ENCODE data around the gene IRF8.
"Not testable (repeated sequence)": the region's sequence is repeated elsewhere in the genome, so short reads cannot be mapped to it uniquely, and the experiment has no call there.

IRF8 gene

DNA sequence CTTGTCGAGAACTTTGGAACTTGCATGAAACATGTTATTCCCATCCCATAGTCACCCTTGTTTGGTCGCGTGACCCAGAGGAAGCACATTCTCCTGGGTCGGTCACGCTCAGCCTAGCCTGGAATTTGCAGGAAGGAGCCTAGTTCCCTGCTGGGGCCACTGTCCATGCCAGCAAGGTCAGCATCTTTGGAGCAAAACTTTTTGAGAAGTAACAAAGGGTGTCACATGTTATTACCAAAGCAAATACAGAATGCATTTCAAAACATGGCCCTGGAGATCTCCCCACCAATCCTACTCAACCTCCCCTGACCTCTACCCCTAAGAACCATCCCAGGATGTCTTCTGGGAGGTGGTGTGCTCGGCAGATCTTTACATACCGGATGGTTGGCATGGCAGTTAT, 26.2 kb upstream of the IRF8 start:
- TF ChIP-seq, protein P1, sequence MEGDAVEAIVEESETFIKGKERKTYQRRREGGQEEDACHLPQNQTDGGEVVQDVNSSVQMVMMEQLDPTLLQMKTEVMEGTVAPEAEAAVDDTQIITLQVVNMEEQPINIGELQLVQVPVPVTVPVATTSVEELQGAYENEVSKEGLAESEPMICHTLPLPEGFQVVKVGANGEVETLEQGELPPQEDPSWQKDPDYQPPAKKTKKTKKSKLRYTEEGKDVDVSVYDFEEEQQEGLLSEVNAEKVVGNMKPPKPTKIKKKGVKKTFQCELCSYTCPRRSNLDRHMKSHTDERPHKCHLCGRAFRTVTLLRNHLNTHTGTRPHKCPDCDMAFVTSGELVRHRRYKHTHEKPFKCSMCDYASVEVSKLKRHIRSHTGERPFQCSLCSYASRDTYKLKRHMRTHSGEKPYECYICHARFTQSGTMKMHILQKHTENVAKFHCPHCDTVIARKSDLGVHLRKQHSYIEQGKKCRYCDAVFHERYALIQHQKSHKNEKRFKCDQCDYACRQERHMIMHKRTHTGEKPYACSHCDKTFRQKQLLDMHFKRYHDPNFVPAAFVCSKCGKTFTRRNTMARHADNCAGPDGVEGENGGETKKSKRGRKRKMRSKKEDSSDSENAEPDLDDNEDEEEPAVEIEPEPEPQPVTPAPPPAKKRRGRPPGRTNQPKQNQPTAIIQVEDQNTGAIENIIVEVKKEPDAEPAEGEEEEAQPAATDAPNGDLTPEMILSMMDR (IDR thresholded peaks at IDR 0.05; ENCODE audit: borderline replicate concordance, extremely low read depth, low read length, poor library complexity, severe bottlenecking) = no peak
- TF ChIP-seq EZH2 (IDR thresholded peaks at IDR 0.05; ENCODE audit: borderline replicate concordance, low read depth, low read length, severe bottlenecking) = no peak
- Histone ChIP-seq H3K4me2 (ENCODE audit: insufficient read depth, low read length) (no peak overlapping the region), H3K79me2 (ENCODE audit: insufficient read depth, low read length) (no peaks in the 10 kb centered on the region), H4K20me1 (ENCODE audit: insufficient read depth, low read length) (no peaks in the 10 kb centered on the region), H3K9ac (ENCODE audit: low read depth, low read length) (no peak overlapping the region), H3K27me3 (ENCODE audit: insufficient read depth, low read length, poor library complexity) (peaks cover 10% of the 10 kb centered on the region), H3K9me3 (ENCODE audit: insufficient read depth, low read length, severe bottlenecking) (no peaks in the 10 kb centered on the region), H2AFZ (ENCODE audit: low read depth, low read length) (no peak overlapping the region), H3K4me1 (ENCODE audit: insufficient read depth, low read length) (no peaks in the 10 kb centered on the region), H3K27ac (ENCODE audit: low read length) (no peak overlapping the region), H3K4me3 (ENCODE audit: low read depth in 1 of 2, low read length in 2 of 2) (no peak overlapping the region), H3K36me3 (ENCODE audit: insufficient read depth, low read length) (no peaks in the 10 kb centered on the region)
- no peak for DNase-seq
- no peak for ATAC-seq (ENCODE audit: insufficient read depth, low read depth)

DNA sequence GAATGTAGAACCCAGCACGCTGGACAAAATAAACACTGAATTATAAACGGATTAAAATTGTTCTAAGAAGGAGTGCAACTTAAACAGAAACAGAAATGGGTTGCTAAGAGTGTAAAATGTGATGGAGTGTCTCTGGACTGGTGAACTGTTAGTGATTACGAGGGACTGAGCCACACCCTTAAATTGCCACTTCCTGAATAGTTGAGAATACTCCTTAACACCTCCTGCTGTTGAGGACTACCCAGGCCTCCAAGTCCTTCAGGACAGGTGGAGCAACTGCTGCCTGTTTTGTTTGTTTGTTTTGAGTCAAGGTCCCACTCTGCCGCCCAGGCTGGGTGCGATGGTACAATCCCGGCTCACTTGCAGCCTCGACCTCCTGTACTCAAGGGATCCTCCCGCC, 25.8 kb upstream of the IRF8 start:
- Histone ChIP-seq H3K79me2 (ENCODE audit: insufficient read depth, low read length) (no peaks in the 10 kb centered on the region), H3K9me3 (ENCODE audit: insufficient read depth, low read length, severe bottlenecking) (no peaks in the 10 kb centered on the region), H3K36me3 (ENCODE audit: insufficient read depth, low read length) (no peaks in the 10 kb centered on the region), H3K9ac (ENCODE audit: low read depth, low read length) (no peak overlapping the region), H3K27me3 (ENCODE audit: insufficient read depth, low read length, poor library complexity) (peaks cover 10% of the 10 kb centered on the region), H3K4me2 (ENCODE audit: insufficient read depth, low read length) (no peak overlapping the region), H3K27ac (ENCODE audit: low read length) (no peak overlapping the region), H3K4me1 (ENCODE audit: insufficient read depth, low read length) (no peaks in the 10 kb centered on the region), H4K20me1 (ENCODE audit: insufficient read depth, low read length) (no peaks in the 10 kb centered on the region), H2AFZ (ENCODE audit: low read depth, low read length) (no peak overlapping the region), H3K4me3 (ENCODE audit: low read depth in 1 of 2, low read length in 2 of 2) (no peak overlapping the region)
- no peak for TF ChIP-seq EZH2 (IDR thresholded peaks at IDR 0.05; ENCODE audit: borderline replicate concordance, low read depth, low read length, severe bottlenecking)
- TF ChIP-seq, protein P1 (IDR thresholded peaks at IDR 0.05; ENCODE audit: borderline replicate concordance, extremely low read depth, low read length, poor library complexity, severe bottlenecking) = no peak
- ATAC-seq (ENCODE audit: insufficient read depth, low read depth) (no peak), DNase-seq (no peak)

DNA sequence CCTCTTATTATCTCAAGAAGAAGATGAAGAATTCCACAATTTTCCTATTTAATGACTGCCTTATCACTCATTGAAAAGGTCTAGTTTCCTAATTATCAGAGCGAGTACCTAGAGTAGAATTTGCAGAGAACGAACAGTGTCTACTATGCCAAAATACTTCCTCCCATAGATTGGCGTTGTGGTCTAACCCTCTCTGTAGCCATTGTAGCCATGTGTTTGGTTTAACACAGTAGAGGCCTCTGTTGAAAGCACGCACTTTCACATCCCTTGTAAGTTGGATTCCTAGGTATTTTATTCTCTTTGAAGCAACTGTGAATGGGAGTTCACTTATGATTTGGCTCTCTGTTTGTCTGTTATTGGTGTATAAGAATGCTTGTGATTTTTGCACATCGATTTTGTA, 24.9 kb upstream of the IRF8 start:
- H3K4me3 ChIP-seq (ENCODE audit: low read depth in 1 of 2, low read length in 2 of 2); ATAC-seq (ENCODE audit: insufficient read depth, low read depth); H3K27ac ChIP-seq (ENCODE audit: low read length); H3K4me2 ChIP-seq (ENCODE audit: insufficient read depth, low read length); H3K79me2 ChIP-seq (ENCODE audit: insufficient read depth, low read length); H3K9ac ChIP-seq (ENCODE audit: low read depth, low read length); H3K4me1 ChIP-seq (ENCODE audit: insufficient read depth, low read length); H3K9me3 ChIP-seq (ENCODE audit: insufficient read depth, low read length, severe bottlenecking); H4K20me1 ChIP-seq (ENCODE audit: insufficient read depth, low read length); H3K36me3 ChIP-seq (ENCODE audit: insufficient read depth, low read length); DNase-seq; H2AFZ ChIP-seq (ENCODE audit: low read depth, low read length): not testable (repeated sequence)
- peaks cover 11% of the 10 kb centered on the region for H3K27me3 ChIP-seq (ENCODE audit: insufficient read depth, low read length, poor library complexity)

DNA sequence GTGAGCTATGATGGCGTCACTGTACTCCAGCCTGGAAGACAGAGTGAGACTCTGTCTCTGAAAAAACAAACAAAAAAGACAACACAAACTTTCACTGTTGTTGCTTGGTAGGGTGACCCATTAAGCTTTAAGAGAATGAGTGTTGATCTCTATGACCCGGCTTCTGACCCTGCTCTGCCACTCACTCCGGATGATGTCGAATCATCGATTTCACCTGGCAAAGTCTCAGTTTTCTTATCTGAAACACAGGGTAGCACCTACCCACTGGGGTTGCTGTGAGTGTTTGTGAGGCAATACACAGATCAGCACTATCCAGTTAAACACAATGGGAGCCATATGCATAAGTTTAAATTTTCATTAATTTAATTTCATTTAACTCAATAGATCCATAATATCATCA, 20.6 kb upstream of the IRF8 start:
- H3K9ac ChIP-seq (ENCODE audit: low read depth, low read length) = no peak overlapping the region
- no peaks in the 10 kb centered on the region for H3K79me2 ChIP-seq (ENCODE audit: insufficient read depth, low read length)
- no peaks in the 10 kb centered on the region for H3K36me3 ChIP-seq (ENCODE audit: insufficient read depth, low read length)
- no peak overlapping the region for H3K4me3 ChIP-seq (ENCODE audit: low read depth in 1 of 2, low read length in 2 of 2)
- H3K4me2 ChIP-seq (ENCODE audit: insufficient read depth, low read length) = no peak overlapping the region
- H3K27me3 ChIP-seq (ENCODE audit: insufficient read depth, low read length, poor library complexity) = peaks cover 21% of the 10 kb centered on the region
- ATAC-seq (ENCODE audit: insufficient read depth, low read depth) = no peak
- no peaks in the 10 kb centered on the region for H3K4me1 ChIP-seq (ENCODE audit: insufficient read depth, low read length)
- DNase-seq = no peak
- no peak for TF ChIP-seq EZH2 (IDR thresholded peaks at IDR 0.05; ENCODE audit: borderline replicate concordance, low read depth, low read length, severe bottlenecking)
- TF ChIP-seq, protein P1 (IDR thresholded peaks at IDR 0.05; ENCODE audit: borderline replicate concordance, extremely low read depth, low read length, poor library complexity, severe bottlenecking) = no peak
- no peak overlapping the region for H3K27ac ChIP-seq (ENCODE audit: low read length)
- H4K20me1 ChIP-seq (ENCODE audit: insufficient read depth, low read length) = no peaks in the 10 kb centered on the region
- no peaks in the 10 kb centered on the region for H3K9me3 ChIP-seq (ENCODE audit: insufficient read depth, low read length, severe bottlenecking)
- H2AFZ ChIP-seq (ENCODE audit: low read depth, low read length) = no peak overlapping the region
